Neural progenitor cell (in vitro differentiated cells): Measurements from ENCODE around the gene GFOD1. TPM values are rescaled to one million over a fixed set of nuclear protein-coding genes. Genes with fewer than 3 reads are reported as not detected.
A peak's percentile ranks its signal among the peaks of the same experiment; 100 is the strongest.

Experiments
- DNase-seq: peaks from one replicate; pipeline ENCODE4 v3.0.0-alpha.2; 2016; ENCODE audit warnings: low spot score
- H2AFZ ChIP-seq: fragments of 200-600 bp; sonication (generic); replicated peaks from 2 replicates; pipeline ENCODE4 v1.6.1; 2016; ENCODE audit warnings: antibody characterized with exemption
- H3F3A ChIP-seq: fragments of 200-600 bp; sonication (generic); 2 replicates; pipeline ENCODE4 v1.6.1; 2016; ENCODE audit warnings: antibody characterized with exemption, low read depth
- H3K27ac ChIP-seq: fragments of 200-600 bp; sonication (generic); 2 replicates; pipeline ENCODE4 v1.5.1; 2016; ENCODE audit warnings: mild to moderate bottlenecking
- H3K27me3 ChIP-seq: fragments of 200-600 bp; sonication (generic); 2 replicates; pipeline ENCODE4 v1.6.1; 2016; ENCODE audit warnings: mild to moderate bottlenecking, moderate library complexity
- H3K36me3 ChIP-seq: fragments of 200-600 bp; sonication (generic); 2 replicates; pipeline ENCODE4 v1.5.1; 2016
- H3K4me1 ChIP-seq: fragments of 200-600 bp; sonication (generic); 2 replicates; pipeline ENCODE4 v1.6.1; 2016; ENCODE audit warnings: mixed run types
- H3K4me2 ChIP-seq: fragments of 200-600 bp; sonication (generic); 2 replicates; pipeline ENCODE4 v1.6.1; 2016
- H3K4me3 ChIP-seq: fragments of 200-600 bp; sonication (generic); 2 replicates; pipeline ENCODE4 v1.5.1; 2016
- H3K79me2 ChIP-seq: fragments of 200-600 bp; sonication (generic); 2 replicates; pipeline ENCODE4 v1.6.1; 2016; ENCODE audit warnings: low read depth
- H3K9ac ChIP-seq: fragments of 200-600 bp; sonication (generic); 2 replicates; pipeline ENCODE4 v1.6.1; 2016
- H3K9me3 ChIP-seq: fragments of 200-600 bp; sonication (generic); 2 replicates; pipeline ENCODE4 v1.5.1; 2016; ENCODE audit warnings: low read depth
- H4K20me1 ChIP-seq: fragments of 200-600 bp; sonication (generic); 2 replicates; pipeline ENCODE4 v1.6.1; 2016; ENCODE audit warnings: low read depth
- H3K27ac Mint-ChIP-seq: 3 replicates; pipeline ENCODE4 v1.8.0; 2021; ENCODE audit warnings: mixed read lengths
- H3K27me3 Mint-ChIP-seq: 2 replicates; pipeline ENCODE4 v1.8.0; 2022; ENCODE audit warnings: low read depth, mild to moderate bottlenecking, inconsistent platforms, moderate library complexity, mixed read lengths; ENCODE audit not compliant: insufficient read depth
- H3K36me3 Mint-ChIP-seq: 3 replicates; pipeline ENCODE4 v1.8.0; 2021; ENCODE audit warnings: mixed read lengths
- H3K4me1 Mint-ChIP-seq: 3 replicates; pipeline ENCODE4 v1.8.0; 2021; ENCODE audit warnings: mixed read lengths
- H3K4me3 Mint-ChIP-seq: 3 replicates; pipeline ENCODE4 v1.8.0; 2021; ENCODE audit warnings: mild to moderate bottlenecking, moderate library complexity, mixed read lengths
- H3K9me3 Mint-ChIP-seq: 3 replicates; pipeline ENCODE4 v1.8.0; 2020; ENCODE audit warnings: mixed read lengths
- CTCF ChIP-seq: fragments of 200-600 bp; sonication (generic); IDR thresholded peaks from 2 replicates; pipeline ENCODE4 v1.5.1; 2017; ENCODE audit warnings: antibody characterized with exemption, mild to moderate bottlenecking
- EZH2 ChIP-seq: fragments of 200-600 bp; sonication (generic); IDR thresholded peaks from 2 replicates; pipeline ENCODE4 v1.6.1; 2017; ENCODE audit warnings: antibody characterized with exemption, mild to moderate bottlenecking, moderate library complexity
- EZH2phosphoT487 ChIP-seq: fragments of 200-600 bp; sonication (generic); IDR thresholded peaks from 2 replicates; pipeline ENCODE4 v1.6.1; 2017; ENCODE audit warnings: antibody characterized with exemption
- total RNA-seq: library from RNA; depleted of rRNA; stranded (reverse); fragments of >200 nt; gene quantifications from 2 replicates; pipeline ENCODE4 v1.2.3, GENCODE V29; 2015; ENCODE audit warnings: low replicate concordance

GFOD1 gene
- total RNA-seq, 1 donor from 2014 or later: 1.8 TPM

- H3K4me1 Mint-ChIP-seq: peaks cover 63% of the 10 kb centered on the region
- H3K4me3 Mint-ChIP-seq: peak overlapping the region; percentile 16
- Histone ChIP-seq H3K36me3 (no peaks in the 10 kb centered on the region), H2AFZ (peak overlapping the region; percentile 65), H3K4me3 (no peak overlapping the region), H3F3A (peaks cover 27% of the 10 kb centered on the region), H3K4me2 (peak overlapping the region; percentile 71), H3K4me1 (peaks cover 29% of the 10 kb centered on the region), H3K27ac (peak overlapping the region; percentile 88), H3K9me3 (no peaks in the 10 kb centered on the region), H3K79me2 (no peaks in the 10 kb centered on the region), H3K27me3 (no peaks in the 10 kb centered on the region), H3K9ac (no peak overlapping the region), H4K20me1 (no peaks in the 10 kb centered on the region)
- H3K36me3 Mint-ChIP-seq: no peaks in the 10 kb centered on the region
- DNase-seq: no peak
- H3K27me3 Mint-ChIP-seq: peaks cover 3% of the 10 kb centered on the region
- H3K27ac Mint-ChIP-seq: peak overlapping the region; percentile 83
- H3K9me3 Mint-ChIP-seq: peaks cover 5% of the 10 kb centered on the region
- no peak for TF ChIP-seq EZH2phosphoT487
- no peak for TF ChIP-seq CTCF
- no peak for TF ChIP-seq EZH2
Observed at GRCh38 chr6:13421425-13422059, 65.9 kb downstream of the GFOD1 start.

DNA sequence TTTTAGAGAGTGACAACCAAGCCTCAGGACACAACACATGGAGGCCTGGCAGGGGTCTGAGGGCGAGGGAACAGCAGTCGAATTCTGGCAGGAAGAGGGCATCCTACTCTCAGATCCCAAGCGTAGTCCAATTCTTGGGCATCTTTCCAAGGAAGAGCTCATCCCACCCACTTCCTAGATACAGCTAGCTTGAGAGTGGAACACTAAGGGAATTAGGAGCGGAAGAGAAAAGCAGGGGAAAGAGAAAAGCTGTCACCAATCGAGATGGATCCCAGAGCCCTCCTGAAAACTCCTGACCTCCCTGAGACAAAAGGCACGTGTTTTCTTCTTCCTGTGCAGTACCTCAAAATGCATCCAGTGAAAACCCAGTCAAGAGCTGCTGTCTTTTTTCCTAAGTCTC is 67.1 kb downstream of the GFOD1 start:
- H3K9me3 ChIP-seq: no peaks in the 10 kb centered on the region
- H3K36me3 ChIP-seq: no peaks in the 10 kb centered on the region
- H3F3A ChIP-seq: peaks cover 27% of the 10 kb centered on the region
- Mint-ChIP-seq H3K4me3 (no peak overlapping the region), H3K27me3 (peaks cover 3% of the 10 kb centered on the region), H3K9me3 (peaks cover 5% of the 10 kb centered on the region), H3K36me3 (no peaks in the 10 kb centered on the region), H3K27ac (peak overlapping the region; percentile 38), H3K4me1 (peaks cover 58% of the 10 kb centered on the region)
- peaks cover 29% of the 10 kb centered on the region for H3K4me1 ChIP-seq
- no peak overlapping the region for H3K4me3 ChIP-seq
- no peak for TF ChIP-seq EZH2
- no peak for TF ChIP-seq CTCF
- no peak for TF ChIP-seq EZH2phosphoT487
- no peak overlapping the region for H3K4me2 ChIP-seq
- no peak overlapping the region for H3K9ac ChIP-seq
- DNase-seq: no peak
- H3K27me3 ChIP-seq: no peaks in the 10 kb centered on the region
- H4K20me1 ChIP-seq: no peaks in the 10 kb centered on the region
- no peak overlapping the region for H3K27ac ChIP-seq
- no peak overlapping the region for H2AFZ ChIP-seq
- H3K79me2 ChIP-seq: no peaks in the 10 kb centered on the region

DNA sequence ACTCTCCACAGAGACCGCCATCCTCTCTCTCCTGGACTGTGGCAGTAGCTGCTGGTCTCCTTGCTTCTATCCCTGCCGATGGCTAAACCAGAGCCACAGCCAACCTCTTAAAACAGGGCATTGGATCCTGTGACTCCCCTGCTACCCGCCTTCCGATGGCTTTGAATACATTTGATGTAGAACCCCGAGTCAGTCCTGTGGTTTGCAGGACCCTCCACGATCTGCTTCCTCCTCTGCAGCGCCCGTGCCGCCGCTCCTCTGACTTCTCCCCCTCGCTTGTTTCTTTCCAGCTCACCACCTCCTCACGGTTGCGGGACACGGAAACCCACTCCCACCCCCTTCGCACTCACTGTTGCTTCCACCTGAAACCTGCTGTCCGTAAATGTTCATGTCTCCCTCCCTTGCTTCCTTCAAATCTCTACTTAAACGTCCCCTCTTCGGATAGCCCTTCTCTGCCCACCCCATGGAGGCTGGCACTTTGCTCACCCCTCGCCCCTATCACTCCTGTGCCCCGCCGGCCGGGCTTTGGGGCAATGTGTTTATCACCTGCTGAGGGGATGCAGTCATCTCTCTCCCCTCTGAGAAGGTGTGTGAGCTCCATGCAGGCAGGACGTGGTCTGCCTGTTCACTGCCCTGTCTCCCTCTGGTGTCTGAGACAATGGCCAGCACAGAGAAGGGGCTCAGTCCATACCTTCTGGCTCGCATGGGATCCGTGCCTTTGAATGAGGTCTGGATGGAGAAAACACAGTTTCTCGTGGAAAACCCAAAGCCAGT is 67.8 kb downstream of the GFOD1 start:
- peaks cover 5% of the 10 kb centered on the region for H3K9me3 Mint-ChIP-seq
- no peaks in the 10 kb centered on the region for H3K9me3 ChIP-seq
- H3K4me1 ChIP-seq: peaks cover 29% of the 10 kb centered on the region
- H3K4me3 Mint-ChIP-seq: no peak overlapping the region
- H3K27me3 ChIP-seq: no peaks in the 10 kb centered on the region
- H3K27ac ChIP-seq: no peak overlapping the region
- H3K4me3 ChIP-seq: no peak overlapping the region
- DNase-seq: no peak
- H3F3A ChIP-seq: peaks cover 27% of the 10 kb centered on the region
- H2AFZ ChIP-seq: no peak overlapping the region
- H3K27ac Mint-ChIP-seq: no peak overlapping the region
- TF ChIP-seq EZH2phosphoT487: no peak
- TF ChIP-seq EZH2: no peak
- TF ChIP-seq CTCF: no peak
- H3K36me3 Mint-ChIP-seq: no peaks in the 10 kb centered on the region
- no peaks in the 10 kb centered on the region for H3K36me3 ChIP-seq
- no peak overlapping the region for H3K4me2 ChIP-seq
- peaks cover 58% of the 10 kb centered on the region for H3K4me1 Mint-ChIP-seq
- H3K27me3 Mint-ChIP-seq: no peaks in the 10 kb centered on the region
- no peaks in the 10 kb centered on the region for H3K79me2 ChIP-seq
- H4K20me1 ChIP-seq: no peaks in the 10 kb centered on the region
- H3K9ac ChIP-seq: no peak overlapping the region
